Stimulated activated CD8-positive, alpha-beta memory T cell treated with anti-CD3 and anti-CD28 coated beads, Interleukin-15, amount 100 ng/mL, for 24 hours (primary cell): Measurements from ENCODE around the gene ELAC1.
A peak's percentile ranks its signal among the peaks of the same experiment; 100 is the strongest.

Experiments used
- DNase-seq: peaks from one replicate; pipeline ENCODE4 v3.0.0-alpha.2; 2020; ENCODE audit warnings: low read depth

Gene ELAC1

DNA sequence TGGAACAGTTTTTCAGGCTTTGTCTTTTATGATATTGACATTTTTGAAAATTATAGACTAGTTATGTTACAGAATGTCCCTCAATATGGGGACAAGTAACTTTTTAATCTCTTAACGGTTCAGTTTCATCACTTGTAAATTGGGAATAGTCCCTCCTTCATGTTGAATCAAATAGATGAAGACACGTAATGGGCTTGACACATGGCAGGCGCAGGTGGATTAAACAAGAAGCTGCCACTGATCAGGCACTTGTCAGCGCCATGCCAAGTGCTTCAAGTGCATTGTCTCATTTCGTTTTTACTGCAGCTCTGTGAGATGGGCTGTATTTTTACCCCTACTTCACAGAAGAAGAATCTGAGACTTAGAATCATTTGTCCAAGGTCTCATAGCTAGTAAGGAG, 52.7 kb downstream of the ELAC1 start:
- no peak for DNase-seq

DNA sequence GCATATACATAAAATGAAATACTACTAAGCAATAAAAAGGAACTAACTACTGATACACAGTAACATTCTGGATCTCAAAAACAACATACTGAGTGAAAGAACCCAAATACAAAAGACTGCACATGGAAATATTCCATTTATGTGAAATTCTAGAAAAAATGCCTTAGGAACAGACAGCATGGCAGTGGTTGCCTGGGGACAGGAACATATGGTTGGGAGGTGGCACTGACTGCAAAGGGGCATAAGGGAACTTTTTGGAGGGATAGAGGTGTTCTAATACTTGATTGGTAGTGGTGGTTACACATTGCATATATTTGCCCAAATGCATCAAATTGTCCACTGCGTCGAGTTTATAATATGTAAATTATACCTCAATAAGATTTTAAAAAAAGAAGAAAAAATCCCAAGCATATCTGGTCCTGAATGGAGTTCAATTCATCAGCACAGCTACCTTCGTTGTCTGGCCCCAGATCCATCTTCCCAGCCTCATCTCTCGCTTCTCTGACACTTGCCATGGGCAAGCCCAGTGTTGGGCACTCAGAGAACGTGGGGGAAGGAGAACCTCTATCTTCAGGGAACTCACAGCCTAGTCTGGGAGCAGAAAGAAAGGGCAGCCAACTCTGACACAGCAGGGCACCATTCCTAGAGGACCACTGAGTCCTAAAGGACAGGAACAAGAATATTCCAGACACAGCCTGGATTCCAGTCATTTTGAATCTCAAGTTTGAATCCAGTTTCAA, 53.6 kb downstream of the ELAC1 start:
- no peak for DNase-seq

DNA sequence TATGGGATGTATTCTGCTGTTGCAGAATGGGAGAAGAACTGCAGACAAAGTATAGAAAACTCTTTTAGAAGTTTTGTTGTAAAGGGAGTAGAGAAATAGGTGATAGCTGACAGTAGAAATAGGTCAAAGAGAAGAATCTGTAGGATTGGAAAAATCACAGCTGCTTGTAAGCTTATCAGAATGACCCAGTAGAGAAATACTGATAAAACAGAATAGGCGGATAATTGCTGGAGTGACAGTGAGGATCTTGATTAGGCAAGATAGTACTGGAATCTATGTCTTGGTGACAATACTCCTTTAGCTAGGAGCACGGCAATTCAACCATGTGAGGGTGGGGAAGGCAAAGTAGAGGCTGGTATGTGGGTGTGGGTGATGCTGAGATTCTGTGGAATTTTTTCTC, 57.7 kb downstream of the ELAC1 start:
- no peak for DNase-seq

DNA sequence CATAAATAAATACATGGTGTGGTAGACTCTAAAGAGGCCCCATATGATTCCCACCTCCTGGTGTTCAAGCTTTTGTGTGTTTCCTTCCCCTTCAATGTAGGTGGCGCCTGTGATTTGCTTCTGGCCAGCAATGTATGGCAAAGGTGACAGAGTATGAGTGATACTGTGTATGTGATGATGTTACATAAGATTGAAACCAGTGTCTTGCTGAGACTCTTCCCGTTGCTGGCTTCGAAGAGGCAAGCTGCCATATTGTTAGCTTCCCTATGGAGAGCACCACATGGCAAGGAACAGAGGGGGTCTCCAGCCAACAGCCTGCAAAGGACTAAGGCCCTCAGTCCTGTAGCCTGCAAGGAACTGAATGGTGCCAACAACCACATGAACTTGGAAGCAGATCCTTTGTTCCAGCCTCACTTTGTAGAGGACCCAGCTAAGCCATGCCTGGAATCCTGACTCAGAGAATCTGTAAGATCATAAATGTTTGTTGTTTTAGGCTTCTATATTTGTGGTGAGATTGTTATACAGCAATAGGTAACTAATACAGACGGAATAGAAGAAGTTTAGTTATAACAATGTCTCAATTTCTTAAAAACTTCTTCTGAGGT, 60.5 kb downstream of the ELAC1 start:
- no peak for DNase-seq

DNA sequence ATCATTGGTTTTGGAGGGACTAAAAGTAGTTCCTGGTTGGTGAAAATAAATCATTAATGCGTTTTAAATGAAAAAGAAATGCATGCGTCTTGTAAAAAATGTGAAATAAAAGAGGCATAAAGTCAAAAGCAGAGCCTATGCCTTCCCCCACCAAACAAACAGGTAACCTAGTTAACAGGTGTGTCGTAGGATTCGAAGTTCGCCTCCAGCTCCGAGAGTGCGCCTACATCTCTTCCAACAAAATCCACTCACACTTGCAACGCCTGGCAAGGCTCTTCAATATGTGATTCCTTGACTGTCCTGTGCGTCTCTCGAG, 61.5 kb downstream of the ELAC1 start:
- no peak for DNase-seq

DNA sequence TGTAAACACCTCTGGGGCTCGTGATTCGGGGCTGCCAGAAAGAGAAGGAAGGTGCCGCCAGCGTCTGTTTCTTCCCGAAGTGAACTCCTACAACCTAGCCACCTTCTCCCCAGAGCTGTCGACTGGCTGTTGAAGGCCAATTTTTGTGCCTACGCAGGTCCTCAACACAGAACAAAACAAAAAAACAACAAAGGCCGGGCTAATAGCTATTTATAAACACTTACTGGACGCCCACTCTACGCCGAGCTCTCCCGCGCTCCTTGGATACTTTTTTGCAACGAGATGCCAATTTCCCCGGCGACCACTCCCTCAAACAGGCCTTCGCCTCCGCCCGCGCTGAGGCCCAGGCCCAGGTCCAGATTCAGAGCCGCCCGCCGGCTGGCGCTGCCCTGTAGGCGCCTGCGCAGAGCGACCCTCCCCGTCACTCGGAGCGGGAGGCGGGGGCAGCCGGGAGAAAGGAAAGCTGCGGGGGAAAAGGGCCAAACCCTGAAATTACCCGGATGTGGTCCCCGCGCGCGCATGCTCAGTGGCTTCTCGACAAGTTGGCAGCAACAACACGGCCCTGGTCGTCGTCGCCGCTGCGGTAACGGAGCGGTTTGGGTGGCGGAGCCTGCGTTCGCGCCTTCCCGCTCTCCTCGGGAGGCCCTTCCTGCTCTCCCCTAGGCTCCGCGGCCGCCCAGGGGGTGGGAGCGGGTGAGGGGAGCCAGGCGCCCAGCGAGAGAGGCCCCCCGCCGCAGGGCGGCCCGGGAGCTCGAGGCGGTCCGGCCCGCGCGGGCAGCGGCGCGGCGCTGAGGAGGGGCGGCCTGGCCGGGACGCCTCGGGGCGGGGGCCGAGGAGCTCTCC, 62.1 kb downstream of the ELAC1 start, which contains the start of gene SMAD4:
Gene SMAD4, plus strand, starts transcription at position 520 of the 843 bp plus-strand sequence. CDS start 16,834 bp downstream, outside the sequence.
- peak; percentile 99 for DNase-seq

DNA sequence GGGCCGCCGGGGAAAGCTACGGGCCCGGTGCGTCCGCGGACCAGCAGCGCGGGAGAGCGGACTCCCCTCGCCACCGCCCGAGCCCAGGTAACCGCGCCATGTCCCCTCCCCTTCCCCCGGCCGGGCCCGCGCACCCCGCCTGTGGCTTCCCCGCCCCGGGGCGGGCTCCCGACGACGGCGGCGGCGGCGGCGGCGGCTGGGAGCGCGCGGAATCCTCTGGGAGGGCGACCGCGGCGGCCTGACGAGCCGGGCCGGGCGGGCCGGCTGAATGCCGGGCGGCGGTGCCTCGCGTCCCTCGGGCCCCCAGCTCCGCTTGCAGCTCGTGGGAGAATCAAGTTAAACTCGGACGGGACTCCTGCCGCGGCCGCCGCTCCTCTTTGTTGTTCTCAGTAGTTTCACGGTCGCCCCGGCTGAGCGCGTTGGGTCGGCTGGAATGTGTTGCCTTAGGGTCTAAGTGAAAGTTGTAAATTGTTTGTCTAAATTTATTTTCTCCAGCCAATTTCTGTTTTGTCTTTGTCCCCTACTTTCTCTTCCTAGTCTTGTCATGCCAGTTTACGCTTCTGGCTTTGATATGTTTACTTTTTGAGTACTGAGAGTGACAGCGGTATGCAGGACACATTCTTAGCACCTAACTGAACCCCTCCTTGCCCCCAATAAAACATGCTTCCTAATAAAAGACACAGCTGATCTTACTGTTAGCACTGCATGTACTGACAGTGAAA, 62.9 kb downstream of the ELAC1 start:
- peak; percentile 31 for DNase-seq

DNA sequence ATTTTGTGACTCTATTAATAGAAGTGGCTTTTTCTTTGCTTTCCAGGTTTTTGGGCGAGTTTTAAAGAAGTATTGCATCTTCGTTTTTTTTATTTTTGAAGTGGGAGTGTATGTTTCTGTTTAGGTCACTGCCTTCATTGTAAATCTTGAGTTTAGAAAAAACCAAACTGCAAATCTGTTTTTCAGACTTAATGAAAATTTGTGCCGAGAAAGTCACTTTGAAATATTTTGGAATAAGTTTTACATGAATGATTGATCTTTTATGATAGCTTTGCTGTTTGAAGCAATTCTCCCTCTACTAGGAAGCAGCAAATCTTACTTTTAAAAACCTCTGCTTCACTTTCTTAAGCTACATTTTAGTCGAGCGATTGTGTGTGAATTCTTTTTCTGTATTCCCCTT, 64.4 kb downstream of the ELAC1 start:
- DNase-seq, result no peak

DNA sequence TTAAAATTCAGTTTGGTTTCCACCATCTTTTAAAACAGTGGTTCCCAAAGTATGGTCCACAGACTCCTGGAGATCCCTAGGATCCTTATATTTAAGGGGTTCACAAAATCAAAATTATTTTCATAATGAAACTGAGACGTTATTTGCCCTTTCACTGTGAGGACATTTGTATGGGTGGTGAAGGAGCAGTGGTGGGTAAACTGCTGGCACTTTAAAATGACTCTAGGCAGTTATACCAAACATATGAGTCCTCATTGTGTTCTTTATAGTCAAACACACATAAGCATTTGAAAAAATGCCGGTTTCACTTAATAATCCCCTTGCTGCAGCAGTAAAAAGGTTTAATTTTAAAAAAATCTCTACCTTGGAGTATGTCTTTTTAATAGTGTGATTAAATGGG, 69.4 kb downstream of the ELAC1 start:
- no peak for DNase-seq
